Smooth muscle cell (in vitro differentiated cells): Measurements from ENCODE around the gene FAM98C. TPM values are rescaled to one million over a fixed set of nuclear protein-coding genes. Genes with fewer than 3 reads are reported as not detected.
A peak's percentile ranks its signal among the peaks of the same experiment; 100 is the strongest.

ENCODE experiments used
- DNase-seq: peaks from one replicate; lab custom pipeline; 2025; ENCODE audit not compliant: unreplicated experiment; lab: John Stamatoyannopoulos, UW
- H2AFZ ChIP-seq: fragments of 200-600 bp; sonication (generic); 2 replicates; pipeline ENCODE4 v1.6.0; 2016; ENCODE audit warnings: antibody characterized with exemption, low read depth, mild to moderate bottlenecking
- H3F3A ChIP-seq: fragments of 200-600 bp; sonication (generic); 2 replicates; pipeline ENCODE4 v1.6.0; 2017; ENCODE audit warnings: antibody characterized with exemption, low read depth
- H3K27ac ChIP-seq: fragments of 200-600 bp; sonication (generic); 2 replicates; pipeline ENCODE4 v1.5.1; 2016; ENCODE audit warnings: low read depth, mild to moderate bottlenecking
- H3K27me3 ChIP-seq: fragments of 200-600 bp; sonication (generic); 2 replicates; pipeline ENCODE4 v1.6.1; 2016; ENCODE audit warnings: low read depth, mild to moderate bottlenecking
- H3K36me3 ChIP-seq: fragments of 200-600 bp; sonication (generic); 2 replicates; pipeline ENCODE4 v1.5.1; 2016; ENCODE audit warnings: low read depth
- H3K4me1 ChIP-seq: fragments of 200-600 bp; sonication (generic); 2 replicates; pipeline ENCODE4 v1.5.1; 2016; ENCODE audit warnings: low read depth
- H3K4me2 ChIP-seq: fragments of 200-600 bp; sonication (generic); 2 replicates; pipeline ENCODE4 v1.6.0; 2016; ENCODE audit warnings: mild to moderate bottlenecking
- H3K4me3 ChIP-seq: fragments of 200-600 bp; sonication (generic); 2 replicates; pipeline ENCODE4 v1.5.1; 2016; ENCODE audit warnings: mild to moderate bottlenecking
- H3K79me2 ChIP-seq: fragments of 200-600 bp; sonication (generic); 2 replicates; pipeline ENCODE4 v1.6.0; 2016; ENCODE audit warnings: low read depth, mild to moderate bottlenecking
- H3K9ac ChIP-seq: fragments of 200-600 bp; sonication (generic); 2 replicates; pipeline ENCODE4 v1.6.0; 2016; ENCODE audit warnings: low read depth
- H3K9me3 ChIP-seq: fragments of 200-600 bp; sonication (generic); replicated peaks from 2 replicates; pipeline ENCODE4 v1.5.1; 2016; ENCODE audit warnings: low read depth
- H4K20me1 ChIP-seq: fragments of 200-600 bp; sonication (generic); 2 replicates; pipeline ENCODE4 v1.6.0; 2016; ENCODE audit warnings: low read depth
- WGBS: methylation state at CpG from one replicate; pipeline ENCODE4 v1.1.7; 2016; ENCODE audit warnings: low lambda C conversion rate; 5-methylcytosine and 5-hydroxymethylcytosine counted together
- polyA plus RNA-seq: library from polyadenylated mRNA; unstranded; fragments of >200 nt; fragmentation: Nextera tagmentation; extraction: Ambion mirVana; gene quantifications from 2 replicates; pipeline ENCODE4 v1.2.1, GENCODE V29; 2016
- total RNA-seq: library from RNA; depleted of rRNA; stranded (reverse); fragments of >200 nt; gene quantifications from 2 replicates; pipeline ENCODE4 v1.2.3, GENCODE V29; 2014
- TF ChIP-seq, protein P1 (sequence below): fragments of 200-600 bp; sonication (generic); IDR thresholded peaks from 2 replicates; pipeline ENCODE4 v1.5.1; 2017; ENCODE audit warnings: borderline replicate concordance, mild to moderate bottlenecking, antibody characterized with exemption; ENCODE audit not compliant: insufficient read depth, poor library complexity, severe bottlenecking

FAM98C gene
- total and polyA plus RNA-seq, 2 experiments from 2014 or later, result 8.5 to 15.9 TPM

DNA sequence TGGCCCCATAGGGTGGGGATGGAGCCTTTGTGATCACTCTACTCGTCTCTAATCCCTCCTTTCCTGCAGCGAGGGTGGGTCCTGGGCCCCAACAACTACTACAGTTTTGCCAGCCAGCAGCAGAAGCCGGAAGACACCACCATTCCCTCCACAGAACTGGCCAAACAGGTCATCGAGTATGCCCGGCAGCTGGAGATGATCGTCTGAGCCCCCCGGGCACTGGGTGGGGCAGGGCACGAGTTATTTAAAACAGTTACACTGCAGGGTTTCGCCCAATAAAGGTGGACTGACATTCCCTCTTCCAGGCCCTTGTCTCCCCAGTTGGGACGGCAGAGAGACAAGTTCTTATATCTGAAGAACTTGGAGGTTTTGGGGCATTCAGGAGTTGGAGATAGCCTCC, 19.7 kb upstream of the FAM98C start:
- no peaks in the 10 kb centered on the region for H3K9me3 ChIP-seq
- no peak for DNase-seq
- TF ChIP-seq, protein P1, sequence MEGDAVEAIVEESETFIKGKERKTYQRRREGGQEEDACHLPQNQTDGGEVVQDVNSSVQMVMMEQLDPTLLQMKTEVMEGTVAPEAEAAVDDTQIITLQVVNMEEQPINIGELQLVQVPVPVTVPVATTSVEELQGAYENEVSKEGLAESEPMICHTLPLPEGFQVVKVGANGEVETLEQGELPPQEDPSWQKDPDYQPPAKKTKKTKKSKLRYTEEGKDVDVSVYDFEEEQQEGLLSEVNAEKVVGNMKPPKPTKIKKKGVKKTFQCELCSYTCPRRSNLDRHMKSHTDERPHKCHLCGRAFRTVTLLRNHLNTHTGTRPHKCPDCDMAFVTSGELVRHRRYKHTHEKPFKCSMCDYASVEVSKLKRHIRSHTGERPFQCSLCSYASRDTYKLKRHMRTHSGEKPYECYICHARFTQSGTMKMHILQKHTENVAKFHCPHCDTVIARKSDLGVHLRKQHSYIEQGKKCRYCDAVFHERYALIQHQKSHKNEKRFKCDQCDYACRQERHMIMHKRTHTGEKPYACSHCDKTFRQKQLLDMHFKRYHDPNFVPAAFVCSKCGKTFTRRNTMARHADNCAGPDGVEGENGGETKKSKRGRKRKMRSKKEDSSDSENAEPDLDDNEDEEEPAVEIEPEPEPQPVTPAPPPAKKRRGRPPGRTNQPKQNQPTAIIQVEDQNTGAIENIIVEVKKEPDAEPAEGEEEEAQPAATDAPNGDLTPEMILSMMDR, result no peak

DNA sequence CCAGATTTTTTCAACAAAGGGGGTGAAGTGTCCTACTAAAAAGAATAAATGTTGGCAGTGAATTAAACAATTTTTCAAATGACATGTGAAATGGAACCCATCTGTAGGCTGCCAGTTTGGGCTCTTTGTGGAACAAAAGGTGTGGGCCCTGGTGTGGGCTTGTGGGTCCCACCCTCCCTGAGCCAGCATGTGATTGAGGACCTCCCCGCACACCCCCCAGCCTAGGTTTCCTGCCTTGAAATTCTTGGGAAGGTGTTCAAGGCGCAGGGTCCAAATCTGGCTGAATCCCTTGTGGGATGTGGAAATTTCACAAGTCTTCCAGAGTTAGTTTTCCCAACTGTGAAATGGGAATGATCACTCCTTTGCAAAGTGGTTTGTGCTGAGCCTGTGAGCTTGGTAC, 19.1 kb upstream of the FAM98C start:
- WGBS, result 96% methylated on average over 2 of the region's 2 CpGs
- H4K20me1 ChIP-seq, result peaks cover 87% of the 10 kb centered on the region
- H3K4me3 ChIP-seq, result no peak overlapping the region
- no peaks in the 10 kb centered on the region for H3K4me1 ChIP-seq
- DNase-seq, result no peak
- peaks cover 10% of the 10 kb centered on the region for H3K79me2 ChIP-seq
- H3K4me2 ChIP-seq, result no peak overlapping the region
- TF ChIP-seq, protein P1, result no peak
- no peaks in the 10 kb centered on the region for H3K36me3 ChIP-seq
- peaks cover 6% of the 10 kb centered on the region for H3F3A ChIP-seq
- no peaks in the 10 kb centered on the region for H3K9me3 ChIP-seq
- H2AFZ ChIP-seq, result no peak overlapping the region
- H3K9ac ChIP-seq, result no peak overlapping the region
- H3K27ac ChIP-seq, result no peak overlapping the region
- no peaks in the 10 kb centered on the region for H3K27me3 ChIP-seq

More for the DNA sequence above, 19.7 kb upstream of the FAM98C start:
- H2AFZ ChIP-seq, result no peak overlapping the region
- WGBS, result 78% methylated on average over 10 of the region's 10 CpGs
- H3K4me1 ChIP-seq, result no peaks in the 10 kb centered on the region
- peaks cover 6% of the 10 kb centered on the region for H3F3A ChIP-seq
- no peaks in the 10 kb centered on the region for H3K36me3 ChIP-seq
- H3K4me2 ChIP-seq, result no peak overlapping the region
- no peak overlapping the region for H3K27ac ChIP-seq
- peaks cover 92% of the 10 kb centered on the region for H4K20me1 ChIP-seq
- no peak overlapping the region for H3K9ac ChIP-seq
- H3K79me2 ChIP-seq, result peaks cover 14% of the 10 kb centered on the region
- no peak overlapping the region for H3K4me3 ChIP-seq
- no peaks in the 10 kb centered on the region for H3K27me3 ChIP-seq

DNA sequence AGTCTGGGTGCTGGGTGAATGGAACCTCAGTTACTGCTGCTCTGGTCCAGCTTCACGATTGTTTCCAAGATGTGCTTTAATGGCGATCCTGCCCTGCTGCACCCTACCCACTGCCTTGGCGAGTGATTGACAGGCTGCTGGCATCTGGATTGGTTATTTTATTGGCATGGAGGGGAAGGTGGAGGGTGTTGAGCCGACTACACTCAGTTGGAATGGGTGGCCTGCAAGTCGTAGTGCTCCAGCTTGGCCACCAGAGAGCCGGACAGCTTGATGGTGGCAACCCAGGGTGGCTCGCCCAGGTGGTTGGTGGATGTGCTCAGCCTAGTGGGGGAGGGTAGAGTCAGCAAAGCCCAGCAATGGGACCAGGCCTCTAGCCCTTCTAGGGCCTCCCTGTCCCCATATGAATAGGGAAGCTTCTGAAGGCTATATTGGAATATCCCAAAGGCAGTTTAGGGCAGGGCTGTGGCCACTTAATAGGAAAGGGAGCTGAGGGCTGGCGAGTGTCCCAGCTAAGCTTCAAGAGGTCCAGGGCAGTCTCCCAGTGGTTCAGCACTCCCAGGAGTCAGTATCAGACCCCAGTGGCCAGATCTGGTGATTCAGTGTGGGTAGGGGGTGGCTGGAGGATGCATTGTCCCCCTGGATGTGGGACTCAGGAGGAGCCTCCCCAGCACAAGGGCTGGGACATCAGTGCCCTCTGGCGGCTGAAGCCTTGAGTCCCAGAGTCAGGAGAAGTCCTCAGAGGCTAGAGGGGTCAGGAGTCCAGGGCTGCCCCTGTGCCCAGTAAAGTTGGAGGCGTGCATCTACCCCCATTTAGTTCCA, 18.5 kb upstream of the FAM98C start:
- H3K9ac ChIP-seq, result no peak overlapping the region
- H3K9me3 ChIP-seq, result no peaks in the 10 kb centered on the region
- no peak overlapping the region for H3K27ac ChIP-seq
- no peak overlapping the region for H3K4me2 ChIP-seq
- TF ChIP-seq, protein P1, result peak; percentile 38
- H2AFZ ChIP-seq, result no peak overlapping the region
- H3K4me3 ChIP-seq, result no peak overlapping the region
- no peaks in the 10 kb centered on the region for H3K36me3 ChIP-seq
- H3F3A ChIP-seq, result peaks cover 6% of the 10 kb centered on the region
- no peak for DNase-seq
- 84% methylated on average over 10 of the region's 10 CpGs for WGBS
- peaks cover 80% of the 10 kb centered on the region for H4K20me1 ChIP-seq
- H3K27me3 ChIP-seq, result no peaks in the 10 kb centered on the region
- no peaks in the 10 kb centered on the region for H3K4me1 ChIP-seq
- H3K79me2 ChIP-seq, result peaks cover 4% of the 10 kb centered on the region
